ENCODE results near the gene MAP2K7. TPM values are rescaled to one million over a fixed set of nuclear protein-coding genes. Genes with fewer than 3 reads are reported as not detected.

Gene MAP2K7
- total RNA-seq, 1 donor from 2014 or later = 42.2 TPM

- DNase-seq (ENCODE audit: extremely low spot score, unreplicated experiment) = no peak
- TF ChIP-seq, protein P1, sequence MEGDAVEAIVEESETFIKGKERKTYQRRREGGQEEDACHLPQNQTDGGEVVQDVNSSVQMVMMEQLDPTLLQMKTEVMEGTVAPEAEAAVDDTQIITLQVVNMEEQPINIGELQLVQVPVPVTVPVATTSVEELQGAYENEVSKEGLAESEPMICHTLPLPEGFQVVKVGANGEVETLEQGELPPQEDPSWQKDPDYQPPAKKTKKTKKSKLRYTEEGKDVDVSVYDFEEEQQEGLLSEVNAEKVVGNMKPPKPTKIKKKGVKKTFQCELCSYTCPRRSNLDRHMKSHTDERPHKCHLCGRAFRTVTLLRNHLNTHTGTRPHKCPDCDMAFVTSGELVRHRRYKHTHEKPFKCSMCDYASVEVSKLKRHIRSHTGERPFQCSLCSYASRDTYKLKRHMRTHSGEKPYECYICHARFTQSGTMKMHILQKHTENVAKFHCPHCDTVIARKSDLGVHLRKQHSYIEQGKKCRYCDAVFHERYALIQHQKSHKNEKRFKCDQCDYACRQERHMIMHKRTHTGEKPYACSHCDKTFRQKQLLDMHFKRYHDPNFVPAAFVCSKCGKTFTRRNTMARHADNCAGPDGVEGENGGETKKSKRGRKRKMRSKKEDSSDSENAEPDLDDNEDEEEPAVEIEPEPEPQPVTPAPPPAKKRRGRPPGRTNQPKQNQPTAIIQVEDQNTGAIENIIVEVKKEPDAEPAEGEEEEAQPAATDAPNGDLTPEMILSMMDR (conservative IDR thresholded peaks at IDR 0.05) = no peak
- no peak overlapping the region for H3K4me3 Mint-ChIP-seq
- no peaks in the 10 kb centered on the region for H3K9me3 Mint-ChIP-seq
- H3K36me3 Mint-ChIP-seq = no peaks in the 10 kb centered on the region
- H3K4me1 Mint-ChIP-seq (ENCODE audit: unreplicated experiment) = peaks cover 4% of the 10 kb centered on the region
- no peak overlapping the region for H3K27ac Mint-ChIP-seq
- H3K27me3 Mint-ChIP-seq = peaks cover 5% of the 10 kb centered on the region
Measured at GRCh38 chr19:7895565-7895964, 8.1 kb upstream of the MAP2K7 start.

DNA sequence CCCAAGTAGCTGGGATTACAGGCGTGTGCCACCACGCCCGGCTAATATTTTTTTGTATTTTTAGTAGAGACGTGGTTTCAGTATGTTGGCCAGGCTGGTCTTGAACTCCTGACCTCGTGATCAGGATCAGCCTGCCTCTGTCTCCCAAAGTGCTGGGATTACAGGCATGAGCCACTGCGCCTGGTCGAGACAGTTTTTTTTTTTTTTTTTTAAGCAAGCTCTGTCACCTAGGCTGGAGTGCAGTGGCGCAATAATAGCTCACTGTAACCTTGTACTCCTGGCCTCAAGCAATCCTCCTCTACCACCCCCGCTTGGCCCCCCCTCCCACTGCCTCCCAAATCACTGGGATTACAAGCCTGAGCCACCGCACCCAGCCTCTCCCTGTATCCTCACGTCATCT, 6.4 kb upstream of the MAP2K7 start:
- no peaks in the 10 kb centered on the region for H3K9me3 Mint-ChIP-seq
- no peak for DNase-seq (ENCODE audit: extremely low spot score, unreplicated experiment)
- H3K36me3 Mint-ChIP-seq = no peaks in the 10 kb centered on the region
- H3K27me3 Mint-ChIP-seq = no peaks in the 10 kb centered on the region
- peaks cover 4% of the 10 kb centered on the region for H3K4me1 Mint-ChIP-seq (ENCODE audit: unreplicated experiment)
- H3K27ac Mint-ChIP-seq = peak overlapping the region; percentile 92
- TF ChIP-seq, protein P1 (conservative IDR thresholded peaks at IDR 0.05) = no peak
- no peak overlapping the region for H3K4me3 Mint-ChIP-seq

DNA sequence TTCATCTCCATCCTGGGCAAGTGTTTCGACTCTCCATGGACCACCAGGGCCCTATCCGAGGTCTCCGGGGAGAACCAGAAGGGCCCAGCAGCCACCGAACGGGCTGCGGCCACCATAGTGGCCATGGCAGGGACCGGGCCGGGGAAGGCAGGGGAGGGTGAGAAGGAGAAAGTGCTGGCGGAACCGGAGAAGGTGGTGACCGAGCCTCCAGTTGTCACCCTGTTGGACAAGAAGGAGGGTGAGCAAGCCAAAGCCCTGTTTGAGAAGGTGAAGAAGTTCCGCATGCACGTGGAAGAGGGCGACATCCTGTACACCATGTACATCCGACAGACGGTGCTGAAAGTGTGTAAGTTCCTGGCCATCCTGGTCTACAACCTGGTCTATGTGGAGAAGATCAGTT, 4.7 kb upstream of the MAP2K7 start:
- Mint-ChIP-seq H3K27me3 (no peaks in the 10 kb centered on the region), H3K9me3 (no peaks in the 10 kb centered on the region), H3K4me1 (ENCODE audit: unreplicated experiment) (peaks cover 4% of the 10 kb centered on the region), H3K4me3 (no peak overlapping the region), H3K27ac (no peak overlapping the region), H3K36me3 (no peaks in the 10 kb centered on the region)
- TF ChIP-seq, protein P1 (conservative IDR thresholded peaks at IDR 0.05) = no peak
- DNase-seq (ENCODE audit: extremely low spot score, unreplicated experiment) = no peak

DNA sequence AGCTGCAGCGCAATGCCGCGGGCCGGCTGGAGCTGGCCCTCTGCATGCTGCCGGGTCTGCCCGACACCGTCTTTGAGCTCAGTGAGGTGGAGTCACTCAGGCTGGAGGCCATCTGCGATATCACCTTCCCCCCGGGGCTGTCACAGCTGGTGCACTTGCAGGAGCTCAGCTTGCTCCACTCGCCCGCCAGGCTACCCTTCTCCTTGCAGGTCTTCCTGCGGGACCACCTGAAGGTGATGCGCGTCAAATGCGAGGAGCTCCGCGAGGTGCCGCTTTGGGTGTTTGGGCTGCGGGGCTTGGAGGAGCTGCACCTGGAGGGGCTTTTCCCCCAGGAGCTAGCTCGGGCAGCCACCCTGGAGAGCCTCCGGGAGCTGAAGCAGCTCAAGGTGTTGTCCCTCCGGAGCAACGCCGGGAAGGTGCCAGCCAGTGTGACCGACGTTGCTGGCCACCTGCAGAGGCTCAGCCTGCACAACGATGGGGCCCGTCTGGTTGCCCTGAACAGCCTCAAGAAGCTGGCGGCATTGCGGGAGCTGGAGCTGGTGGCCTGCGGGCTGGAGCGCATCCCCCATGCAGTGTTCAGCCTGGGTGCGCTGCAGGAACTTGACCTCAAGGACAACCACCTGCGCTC, 3.8 kb upstream of the MAP2K7 start:
- Mint-ChIP-seq H3K9me3 (no peaks in the 10 kb centered on the region), H3K4me1 (ENCODE audit: unreplicated experiment) (peaks cover 7% of the 10 kb centered on the region), H3K27me3 (no peaks in the 10 kb centered on the region), H3K27ac (no peak overlapping the region), H3K36me3 (no peaks in the 10 kb centered on the region), H3K4me3 (no peak overlapping the region)
- TF ChIP-seq, protein P1 (conservative IDR thresholded peaks at IDR 0.05) = no peak
- no peak for DNase-seq (ENCODE audit: extremely low spot score, unreplicated experiment)

DNA sequence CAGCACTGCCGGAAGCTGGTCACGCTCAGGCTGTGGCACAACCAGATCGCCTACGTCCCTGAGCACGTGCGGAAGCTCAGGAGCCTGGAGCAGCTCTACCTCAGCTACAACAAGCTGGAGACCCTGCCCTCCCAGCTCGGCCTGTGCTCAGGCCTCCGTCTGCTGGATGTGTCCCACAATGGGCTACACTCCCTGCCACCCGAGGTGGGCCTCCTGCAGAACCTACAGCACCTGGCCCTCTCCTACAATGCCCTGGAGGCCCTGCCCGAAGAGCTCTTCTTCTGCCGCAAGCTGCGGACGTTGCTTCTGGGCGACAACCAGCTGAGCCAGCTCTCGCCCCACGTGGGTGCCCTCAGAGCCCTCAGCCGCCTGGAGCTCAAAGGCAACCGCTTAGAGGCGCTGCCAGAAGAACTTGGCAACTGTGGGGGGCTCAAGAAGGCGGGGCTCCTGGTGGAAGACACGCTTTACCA, 3.2 kb upstream of the MAP2K7 start:
- DNase-seq (ENCODE audit: extremely low spot score, unreplicated experiment) = no peak
- Mint-ChIP-seq H3K36me3 (no peaks in the 10 kb centered on the region), H3K4me3 (no peak overlapping the region), H3K9me3 (no peaks in the 10 kb centered on the region), H3K27ac (no peak overlapping the region), H3K4me1 (ENCODE audit: unreplicated experiment) (peaks cover 11% of the 10 kb centered on the region), H3K27me3 (no peaks in the 10 kb centered on the region)
- TF ChIP-seq, protein P1 (conservative IDR thresholded peaks at IDR 0.05) = no peak

Measured in type B pancreatic cell (in vitro differentiated cells).